ENCODE results near the gene IL15. TPM values are rescaled to one million over a fixed set of nuclear protein-coding genes. Genes with fewer than 3 reads are reported as not detected.

The IL15 gene
- total and polyA plus RNA-seq, 2 of the 8 experiments (the other 6 are each of a cell fraction or from before 2014, with no cell fraction given): 0.30 to 0.61 TPM

GRCh38 chr4:141657550-141658250 is 21.3 kb downstream of the IL15 start (continued):
- no peak for TF ChIP-seq JUN (IDR thresholded peaks at IDR 0.05; ENCODE audit: low read depth, low read length)
- no peak for TF ChIP-seq SAP30 (IDR thresholded peaks at IDR 0.05; ENCODE audit: insufficient read depth, insufficient replicate concordance, low read length)

Data from H1 (cell line).